ENCODE data around the gene RETREG2. TPM values are rescaled to one million over a fixed set of nuclear protein-coding genes. Genes with fewer than 3 reads are reported as not detected.

Gene RETREG2
- total RNA-seq, 2 experiments from 2014 or later, result 95.1 to 102 TPM

DNA sequence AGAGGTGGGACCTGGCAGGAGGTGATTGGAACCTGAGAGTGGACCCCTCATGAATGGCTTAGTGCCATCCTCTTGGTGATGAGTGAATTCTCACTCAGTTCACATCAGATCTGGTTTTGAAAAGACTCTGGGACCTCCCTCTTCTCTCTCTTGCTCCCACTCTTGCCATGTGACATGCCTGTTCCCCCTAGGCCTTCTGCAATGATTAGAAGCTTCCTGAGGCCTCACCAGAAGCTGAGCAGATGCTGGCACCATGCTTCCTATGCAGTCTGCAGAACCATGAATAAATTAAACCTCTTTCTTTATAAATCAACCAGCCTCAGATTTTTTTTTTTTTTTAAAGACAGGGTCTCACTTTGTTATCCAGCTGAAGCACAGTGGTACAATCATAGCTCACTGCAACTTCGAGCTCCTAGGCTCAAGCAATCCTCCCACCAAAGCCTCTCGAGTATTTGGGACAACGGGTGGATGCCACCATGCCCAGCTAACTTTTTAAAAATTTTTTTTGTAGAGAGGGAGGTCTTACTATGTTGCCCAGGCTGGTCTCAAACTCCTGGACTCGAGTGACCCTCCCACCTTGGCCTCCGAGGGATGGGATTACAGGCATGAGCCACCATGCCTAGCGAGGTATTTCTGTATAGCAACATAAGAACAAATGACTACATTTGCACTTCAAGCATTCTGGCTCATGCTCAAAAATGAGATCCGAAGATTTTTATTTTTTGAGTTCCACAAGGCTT, 26.5 kb downstream of the RETREG2 start:
- Mint-ChIP-seq H3K4me3 (no peak overlapping the region), H3K4me1 (peaks cover 40% of the 10 kb centered on the region), H3K36me3 (ENCODE audit: low read depth) (peaks cover 15% of the 10 kb centered on the region), H3K27me3 (no peaks in the 10 kb centered on the region), H3K27ac (peak overlapping the region; percentile 25), H3K9me3 (peaks cover 3% of the 10 kb centered on the region)
- DNase-seq, result no peak
- ChIA-PET POLR2A (interaction anchor here (0.7 kb wide), 1 partner anchor 19 kb away, joined by 4 read pairs; no protein-coding TSS in a partner anchor), CTCF (interaction anchor here (0.6 to 1.2 kb wide), 5 partner anchors 10 to 306 kb away, joined by 3 to 4 read pairs (median 3); no protein-coding TSS in a partner anchor)

- Mint-ChIP-seq H3K27me3 (no peaks in the 10 kb centered on the region), H3K4me1 (peaks cover 45% of the 10 kb centered on the region), H3K27ac (peak overlapping the region; percentile 64), H3K36me3 (ENCODE audit: low read depth) (peaks cover 16% of the 10 kb centered on the region), H3K4me3 (peak overlapping the region; percentile 80), H3K9me3 (peaks cover 3% of the 10 kb centered on the region)
- no peak for DNase-seq
- CTCF ChIA-PET, result interaction anchor here (0.6 to 1.8 kb wide), 5 partner anchors 9 to 307 kb away, joined by 3 to 5 read pairs (median 4); partner anchors contain the start of gene CNPPD1
- POLR2A ChIA-PET, result no interaction called here
These were observed 27.1 kb downstream of the RETREG2 start for GRCh38 chr2:219205165-219205538.

GRCh38 chr2:219205981-219206327, 27.9 kb downstream of the RETREG2 start:
- no peaks in the 10 kb centered on the region for H3K27me3 Mint-ChIP-seq

GRCh38 chr2:219206328-219207133, 28.5 kb downstream of the RETREG2 start, which contains the start of gene ZFAND2B:
Gene ZFAND2B (plus strand): TSS chr2:219206782. CDS start chr2:219206988, 206 bp downstream.
- Mint-ChIP-seq H3K27ac (peak within 1 kb of the TSS; percentile 95), H3K4me1 (peaks cover 52% of the 10 kb centered on the region), H3K4me3 (peak within 1 kb of the TSS; percentile 80), H3K27me3 (no peaks in the 10 kb centered on the region), H3K9me3 (peaks cover 3% of the 10 kb centered on the region), H3K36me3 (ENCODE audit: low read depth) (peaks cover 16% of the 10 kb centered on the region)
- ChIA-PET POLR2A (interaction anchor here (0.5 to 1.4 kb wide), 4 partner anchors 21 to 26 kb away, joined by 3 to 4 read pairs (median 4); partner anchors contain the start of genes ANKZF1 and ATG9A), CTCF (interaction anchor here (1.1 to 2.0 kb wide), 10 partner anchors 10 to 88 kb away, joined by 3 to 13 read pairs (median 4); partner anchors contain the start of genes CNPPD1, GLB1L, STK16 and TUBA4B)
- DNase-seq, result peak; percentile 95

More at GRCh38 chr2:219205981-219206327, 27.9 kb downstream of the RETREG2 start:
- ChIA-PET POLR2A (interaction anchor here (1.2 to 1.4 kb wide), 3 partner anchors 24 to 26 kb away, joined by 3 to 4 read pairs (median 4); partner anchors contain the start of genes ANKZF1 and ATG9A), CTCF (interaction anchor here (1.2 to 1.9 kb wide), 8 partner anchors 10 to 89 kb away, joined by 3 to 13 read pairs (median 4); partner anchors contain the start of gene CNPPD1)
- H3K4me1 Mint-ChIP-seq, result peaks cover 46% of the 10 kb centered on the region
- DNase-seq, result no peak
- H3K4me3 Mint-ChIP-seq, result peak overlapping the region; percentile 80
- peaks cover 3% of the 10 kb centered on the region for H3K9me3 Mint-ChIP-seq
- peaks cover 16% of the 10 kb centered on the region for H3K36me3 Mint-ChIP-seq (ENCODE audit: low read depth)
- H3K27ac Mint-ChIP-seq, result peak overlapping the region; percentile 95

DNA sequence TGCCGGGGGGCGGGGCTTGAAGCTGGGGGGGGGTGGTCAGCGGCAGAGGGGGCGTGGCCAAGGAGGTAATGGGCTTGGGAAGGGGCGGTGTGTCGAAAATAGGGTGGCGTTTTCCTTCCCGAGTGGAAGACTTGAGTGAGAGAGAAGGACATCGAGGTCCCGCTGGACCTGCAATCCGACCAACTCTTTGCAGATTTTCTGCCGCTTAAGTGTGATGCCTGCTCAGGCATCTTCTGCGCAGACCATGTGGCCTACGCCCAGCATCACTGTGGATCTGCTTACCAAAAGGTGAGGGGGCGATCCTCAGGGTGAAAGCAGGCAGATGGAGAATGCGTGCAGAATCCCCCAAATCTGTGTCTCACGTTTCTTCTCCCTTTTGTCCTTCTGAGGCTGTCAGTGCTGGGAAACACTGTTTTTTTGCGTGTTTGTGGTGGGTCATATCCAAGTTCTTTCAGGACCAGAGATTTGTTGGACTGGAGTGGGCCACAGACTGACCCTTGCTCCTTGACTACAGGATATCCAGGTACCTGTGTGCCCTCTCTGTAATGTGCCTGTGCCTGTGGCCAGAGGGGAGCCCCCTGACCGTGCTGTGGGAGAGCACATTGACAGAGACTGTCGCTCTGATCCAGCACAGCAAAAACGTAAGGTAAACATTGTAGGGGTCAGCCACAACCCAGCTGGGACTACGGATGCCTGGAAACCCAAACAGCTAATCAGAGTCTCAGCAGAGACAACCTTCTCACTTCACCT, 29.2 kb downstream of the RETREG2 start:
- H3K27ac Mint-ChIP-seq, result peak overlapping the region; percentile 95
- H3K27me3 Mint-ChIP-seq, result no peaks in the 10 kb centered on the region
- peak overlapping the region; percentile 80 for H3K4me3 Mint-ChIP-seq
- DNase-seq, result no peak
- ChIA-PET POLR2A (interaction anchor here (0.6 to 1.4 kb wide), 2 partner anchors 14 to 27 kb away, joined by 4 to 7 read pairs; no protein-coding TSS in a partner anchor), CTCF (interaction anchor here (0.9 to 2.0 kb wide), 10 partner anchors 10 to 311 kb away, joined by 3 to 13 read pairs (median 4); partner anchors contain the start of genes GLB1L, STK16 and TUBA4B)
- H3K36me3 Mint-ChIP-seq (ENCODE audit: low read depth), result peaks cover 20% of the 10 kb centered on the region
- peaks cover 3% of the 10 kb centered on the region for H3K9me3 Mint-ChIP-seq
- H3K4me1 Mint-ChIP-seq, result peaks cover 58% of the 10 kb centered on the region

DNA sequence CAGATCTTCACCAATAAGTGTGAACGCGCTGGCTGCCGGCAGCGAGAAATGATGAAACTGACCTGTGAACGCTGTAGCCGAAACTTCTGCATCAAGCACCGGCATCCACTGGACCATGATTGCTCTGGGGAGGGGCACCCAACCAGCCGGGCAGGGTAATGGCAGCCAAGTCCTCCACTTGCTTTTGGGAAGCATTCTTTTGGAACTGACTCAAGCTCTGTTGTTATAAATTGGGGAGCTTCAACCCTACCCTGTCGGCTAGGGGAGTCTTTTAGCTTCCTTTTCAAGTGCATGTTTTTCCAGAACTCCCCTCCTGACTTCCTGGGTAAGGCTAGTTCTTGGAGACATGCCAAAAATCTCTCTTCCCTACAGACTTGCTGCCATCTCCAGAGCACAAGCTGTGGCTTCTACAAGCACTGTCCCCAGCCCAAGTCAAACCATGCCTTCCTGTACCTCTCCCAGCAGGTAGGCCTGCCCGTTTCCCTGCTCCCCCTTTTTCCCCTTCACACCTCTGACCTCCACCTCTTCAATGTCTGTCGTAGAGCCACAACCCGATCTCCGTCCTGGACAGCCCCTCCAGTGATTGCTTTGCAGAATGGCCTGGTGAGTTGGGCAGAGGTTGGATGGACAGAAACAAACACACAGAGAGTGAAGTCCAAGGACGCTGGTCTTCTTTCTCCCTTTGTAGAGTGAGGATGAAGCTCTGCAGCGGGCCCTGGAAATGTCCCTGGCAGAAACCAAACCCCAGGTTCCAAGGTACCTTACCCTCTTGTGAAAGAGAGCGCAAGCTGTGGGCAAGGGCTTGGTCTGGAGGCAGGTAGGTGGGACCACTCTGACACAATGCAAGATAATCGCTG, 30.0 kb downstream of the RETREG2 start:
- Mint-ChIP-seq H3K4me3 (peak overlapping the region; percentile 80), H3K27ac (peak overlapping the region; percentile 95), H3K36me3 (ENCODE audit: low read depth) (peaks cover 20% of the 10 kb centered on the region), H3K27me3 (no peaks in the 10 kb centered on the region), H3K9me3 (peaks cover 3% of the 10 kb centered on the region), H3K4me1 (peaks cover 58% of the 10 kb centered on the region)
- CTCF ChIA-PET, result interaction anchor here (0.8 to 2.0 kb wide), 11 partner anchors 9 to 312 kb away, joined by 3 to 6 read pairs (median 4); partner anchors contain the start of genes CNPPD1 and TUBA4B
- no peak for DNase-seq
- POLR2A ChIA-PET, result interaction anchor here (0.6 kb wide), 1 partner anchor 15 kb away, joined by 7 read pairs; no protein-coding TSS in a partner anchor

DNA sequence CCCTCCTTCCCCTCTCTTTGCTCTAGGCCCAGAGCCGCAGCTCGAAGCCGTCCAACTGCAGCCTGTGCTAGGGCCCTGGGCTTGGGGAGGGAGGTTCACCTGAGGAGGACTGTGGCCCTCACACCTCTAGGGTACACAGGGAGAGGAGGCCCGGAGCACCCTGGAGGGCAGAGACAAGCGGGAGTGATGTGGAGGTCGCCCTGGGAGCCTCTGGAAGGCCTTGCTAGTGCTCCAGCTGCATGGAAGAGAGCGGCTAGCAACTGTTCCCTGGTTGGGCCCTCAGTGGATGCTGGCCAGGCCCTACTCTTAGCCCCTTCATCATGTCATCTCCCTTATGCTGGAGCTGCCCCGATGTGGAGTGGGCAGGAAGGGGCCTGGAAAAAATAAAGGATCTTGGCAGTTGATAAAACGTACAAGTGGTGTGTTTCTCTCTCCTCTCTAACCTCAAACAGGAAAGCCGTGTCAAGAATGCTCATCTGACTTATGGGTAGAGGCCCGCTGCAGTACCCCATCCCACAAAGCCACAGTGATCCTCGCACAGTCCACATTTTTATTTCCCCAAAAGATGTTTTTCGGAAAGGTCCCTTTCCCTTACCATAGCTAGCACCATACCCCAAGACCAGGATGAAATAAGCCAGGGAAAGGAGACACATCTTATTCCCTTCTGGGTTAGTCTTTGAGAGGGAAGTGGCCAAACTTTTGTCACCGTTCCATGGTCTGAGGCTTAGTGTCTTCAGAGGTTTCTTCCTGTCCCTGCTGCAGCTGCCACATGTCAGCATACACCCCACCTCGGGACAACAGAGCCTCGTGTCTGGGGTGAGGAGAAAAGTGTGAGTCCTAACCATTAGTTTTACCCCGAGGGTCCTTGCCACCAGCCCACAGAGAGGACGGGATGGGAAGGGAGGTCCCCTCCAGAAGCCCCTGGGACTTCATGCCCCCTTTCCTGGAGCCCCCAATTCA, 31.4 kb downstream of the RETREG2 start:
- POLR2A ChIA-PET, result no interaction called here
- Mint-ChIP-seq H3K27me3 (no peaks in the 10 kb centered on the region), H3K9me3 (peaks cover 2% of the 10 kb centered on the region), H3K4me3 (peak overlapping the region; percentile 36), H3K4me1 (peaks cover 60% of the 10 kb centered on the region), H3K36me3 (ENCODE audit: low read depth) (peaks cover 25% of the 10 kb centered on the region), H3K27ac (peak overlapping the region; percentile 94)
- CTCF ChIA-PET, result interaction anchor here (0.7 to 1.6 kb wide), 7 partner anchors 17 to 313 kb away, joined by 3 to 5 read pairs (median 4); partner anchors contain the start of gene CNPPD1
- no peak for DNase-seq

DNA sequence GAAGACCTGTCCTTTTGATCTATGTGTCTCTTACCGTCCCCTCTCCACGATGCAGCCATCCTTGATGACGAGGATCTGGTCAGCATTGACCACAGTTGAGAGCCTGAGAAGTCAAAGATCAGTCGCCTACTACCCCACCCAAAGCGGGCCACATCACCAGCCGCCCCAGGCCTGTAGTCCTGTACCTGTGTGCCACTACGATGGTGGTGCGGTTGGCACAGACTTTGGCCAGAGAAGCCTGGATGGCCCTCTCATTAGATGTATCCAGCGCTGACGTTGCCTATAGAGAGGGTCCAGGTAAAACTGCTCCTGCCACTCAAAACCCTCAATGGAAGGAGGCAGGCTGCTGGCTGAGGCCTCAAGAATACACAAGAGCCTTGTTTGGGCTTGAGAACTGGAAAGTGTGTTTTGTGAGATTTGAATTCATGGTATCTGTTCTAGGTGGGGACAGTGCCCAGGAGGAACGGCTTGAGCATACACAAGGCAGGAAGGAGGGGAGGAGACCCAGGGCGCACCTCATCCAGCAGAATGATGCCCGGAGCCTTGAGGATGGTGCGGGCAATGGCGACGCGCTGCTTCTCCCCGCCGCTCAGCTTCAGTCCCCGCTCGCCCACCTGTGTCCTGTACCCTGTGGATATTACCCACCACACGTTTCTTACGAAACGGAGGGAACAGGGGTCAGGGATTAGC, 32.3 kb downstream of the RETREG2 start:
- POLR2A ChIA-PET, result no interaction called here
- no peaks in the 10 kb centered on the region for H3K9me3 Mint-ChIP-seq
- H3K27ac Mint-ChIP-seq, result peak overlapping the region; percentile 94
- DNase-seq, result no peak
- H3K4me1 Mint-ChIP-seq, result peaks cover 60% of the 10 kb centered on the region
- no peak overlapping the region for H3K4me3 Mint-ChIP-seq
- H3K36me3 Mint-ChIP-seq (ENCODE audit: low read depth), result peaks cover 29% of the 10 kb centered on the region
- H3K27me3 Mint-ChIP-seq, result no peaks in the 10 kb centered on the region
- CTCF ChIA-PET, result interaction anchor here (2.1 to 2.6 kb wide), 2 partner anchors 35 to 51 kb away, joined by 6 to 18 read pairs; no protein-coding TSS in a partner anchor

DNA sequence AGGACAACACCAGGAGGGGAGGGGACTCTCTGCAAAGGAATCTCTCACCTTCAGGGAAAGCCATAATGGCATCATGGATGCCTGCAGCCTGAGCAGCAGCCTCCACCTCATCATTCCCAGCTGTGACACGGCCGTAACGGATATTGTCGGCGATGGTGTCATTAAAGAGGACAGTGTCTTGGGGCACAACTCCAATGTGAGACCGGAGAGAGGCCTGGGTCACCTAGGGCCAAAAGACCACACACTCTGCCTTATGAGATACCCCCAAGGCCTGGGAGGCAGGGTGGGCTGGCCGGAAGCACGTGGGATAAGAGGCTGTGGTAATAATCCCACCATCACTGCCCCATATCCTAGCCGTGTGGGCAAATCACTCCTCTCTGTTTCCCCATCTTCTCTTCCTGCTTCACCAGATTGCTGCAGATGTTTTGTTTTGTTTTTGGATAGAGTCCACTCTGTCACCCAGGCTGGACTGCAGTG, 32.8 kb downstream of the RETREG2 start:
- Mint-ChIP-seq H3K9me3 (no peaks in the 10 kb centered on the region), H3K36me3 (ENCODE audit: low read depth) (peaks cover 29% of the 10 kb centered on the region), H3K4me3 (no peak overlapping the region), H3K27me3 (no peaks in the 10 kb centered on the region), H3K4me1 (peaks cover 58% of the 10 kb centered on the region), H3K27ac (peak overlapping the region; percentile 94)
- ChIA-PET POLR2A (no interaction called here), CTCF (interaction anchor here (0.6 to 2.6 kb wide), 22 partner anchors 9 to 603 kb away, joined by 3 to 18 read pairs (median 4); partner anchors contain the start of genes DNAJB2, PLCD4 and TUBA4A)
- DNase-seq, result no peak

DNA sequence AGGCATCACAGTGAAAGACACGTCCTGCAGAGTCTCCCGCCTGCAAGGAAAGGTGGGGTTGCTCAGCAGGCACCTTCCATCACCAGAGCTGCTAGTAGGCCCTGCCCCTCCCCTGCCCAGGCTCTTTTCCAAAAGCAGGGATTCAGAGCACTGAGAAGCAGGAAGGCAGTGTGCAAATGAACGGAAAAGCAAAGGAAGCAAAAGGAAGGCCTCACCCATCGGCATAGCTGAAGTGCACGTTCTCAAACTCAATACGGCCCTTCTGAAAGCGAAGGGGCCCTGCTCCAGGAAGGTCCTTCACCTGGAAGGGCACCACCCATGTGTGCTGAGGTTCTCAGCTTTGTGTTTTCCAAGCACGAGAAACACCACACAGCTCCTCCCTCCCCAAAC, 34.9 kb downstream of the RETREG2 start:
- CTCF ChIA-PET, result interaction anchor here (0.6 to 2.6 kb wide), 4 partner anchors 37 to 986 kb away, joined by 3 to 7 read pairs (median 5); partner anchors contain the start of gene TUBA4A
- H3K36me3 Mint-ChIP-seq (ENCODE audit: low read depth), result peaks cover 28% of the 10 kb centered on the region
- DNase-seq, result no peak
- POLR2A ChIA-PET, result no interaction called here
- H3K4me3 Mint-ChIP-seq, result no peak overlapping the region
- H3K9me3 Mint-ChIP-seq, result no peaks in the 10 kb centered on the region
- H3K27me3 Mint-ChIP-seq, result no peaks in the 10 kb centered on the region
- no peak overlapping the region for H3K27ac Mint-ChIP-seq
- peaks cover 60% of the 10 kb centered on the region for H3K4me1 Mint-ChIP-seq

Measured in activated CD4-positive, alpha-beta T cell treated with anti-CD3 and anti-CD28 coated beads, Interleukin-2, amount 10 ng/mL, durations not matched to agents 7 days and 5 days (primary cell).